HG03378 (cell line): Measurements from ENCODE around the gene ZFAND3.
"Not testable (repeated sequence)": the region's sequence is repeated elsewhere in the genome, so short reads cannot be mapped to it uniquely, and the experiment has no call there.

Source experiments
- ATAC-seq: cut with Tn5 transposase; IDR thresholded peaks from one replicate; pipeline ENCODE4 v1.9.1; 2021; ENCODE audit warnings: mild to moderate bottlenecking, moderate library complexity; ENCODE audit not compliant: unreplicated experiment

The ZFAND3 gene

GRCh38 chr6:38033442-38033982 lies 214.0 kb downstream of the ZFAND3 start:
- ATAC-seq = no peak

DNA sequence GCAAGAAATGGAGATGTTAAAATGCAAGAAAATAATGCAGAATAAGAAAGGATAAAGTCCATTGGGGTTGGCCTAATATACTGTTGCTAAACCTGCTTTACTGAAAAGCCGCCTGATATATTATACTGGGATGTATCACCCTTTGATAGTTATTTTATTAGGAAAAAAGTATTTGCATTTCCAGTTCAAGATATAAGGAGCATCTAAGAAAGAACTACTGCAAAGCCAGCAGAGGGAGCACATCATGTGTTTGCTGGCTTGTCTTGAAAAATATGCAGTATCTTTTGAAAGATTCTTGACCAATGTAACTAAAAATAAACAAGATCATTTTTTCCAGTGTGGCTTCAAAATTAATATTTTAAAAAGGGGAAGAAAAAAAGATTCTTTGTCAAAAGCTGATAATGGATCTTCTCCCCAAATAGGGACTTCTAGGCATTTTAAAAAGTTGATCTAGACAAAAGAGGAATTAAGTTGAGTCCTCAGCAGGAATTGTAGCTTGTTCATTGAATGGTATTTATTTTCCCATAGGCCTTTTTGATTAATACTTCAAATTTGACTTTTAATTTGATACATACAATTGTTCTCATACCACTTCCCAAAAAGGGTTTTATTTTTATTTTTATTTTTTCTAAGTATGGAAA lies 214.9 kb downstream of the ZFAND3 start:
- ATAC-seq = no peak

DNA sequence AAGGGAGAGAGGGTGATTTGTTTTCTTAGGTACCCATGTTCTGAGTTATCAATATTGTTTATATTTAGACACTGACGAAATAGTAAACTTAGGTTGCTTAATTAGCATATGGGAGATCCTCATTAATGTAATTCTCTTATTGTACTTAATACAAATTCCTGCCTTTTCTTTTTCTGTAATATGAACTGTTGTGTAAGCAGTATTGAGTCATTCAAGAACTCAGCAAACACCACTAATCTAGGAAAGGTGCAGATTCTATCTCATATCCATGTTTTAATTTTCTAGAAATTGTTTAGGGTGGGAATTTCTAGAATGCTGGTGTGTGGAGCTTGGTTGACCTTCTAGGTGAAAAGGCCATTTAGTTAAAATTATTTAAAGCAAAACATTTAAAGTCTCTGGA lies 216.0 kb downstream of the ZFAND3 start:
- no peak for ATAC-seq

DNA sequence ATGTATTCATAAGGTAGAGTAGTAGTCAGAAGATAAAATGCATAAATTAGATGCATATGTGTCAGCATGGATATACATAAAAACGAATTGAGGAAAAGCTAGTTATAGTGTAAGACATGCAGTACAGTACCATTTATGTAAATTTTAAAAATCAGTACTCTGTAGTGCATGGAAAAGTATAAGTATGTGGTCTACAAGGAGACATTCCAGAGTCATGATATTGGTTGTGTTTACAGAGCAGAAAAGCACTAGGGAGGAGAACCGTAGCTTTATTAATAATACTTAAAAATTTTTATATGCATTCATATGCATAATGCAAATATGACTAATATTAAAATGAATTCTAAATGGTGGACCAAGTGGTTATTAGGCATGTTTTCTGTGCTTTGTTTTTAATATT lies 220.0 kb downstream of the ZFAND3 start:
- no peak for ATAC-seq

DNA sequence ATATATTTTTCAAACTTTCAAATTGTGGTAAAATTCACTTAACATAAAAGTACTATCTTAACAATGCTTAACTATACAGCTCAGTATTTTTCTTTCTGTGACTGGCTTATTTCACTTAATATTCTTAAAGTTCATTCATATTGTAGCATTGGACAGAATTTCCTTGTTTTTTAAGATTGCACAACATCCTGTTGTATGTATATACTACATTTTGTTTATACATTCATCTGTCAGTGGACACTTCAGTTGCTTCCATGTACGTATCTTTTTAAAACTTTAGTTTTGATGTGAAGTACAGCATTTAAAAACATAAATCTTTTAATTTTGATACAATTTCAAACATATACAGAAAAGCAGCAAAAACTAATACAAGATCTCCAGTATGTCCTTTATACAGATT lies 220.7 kb downstream of the ZFAND3 start:
- ATAC-seq = no peak

DNA sequence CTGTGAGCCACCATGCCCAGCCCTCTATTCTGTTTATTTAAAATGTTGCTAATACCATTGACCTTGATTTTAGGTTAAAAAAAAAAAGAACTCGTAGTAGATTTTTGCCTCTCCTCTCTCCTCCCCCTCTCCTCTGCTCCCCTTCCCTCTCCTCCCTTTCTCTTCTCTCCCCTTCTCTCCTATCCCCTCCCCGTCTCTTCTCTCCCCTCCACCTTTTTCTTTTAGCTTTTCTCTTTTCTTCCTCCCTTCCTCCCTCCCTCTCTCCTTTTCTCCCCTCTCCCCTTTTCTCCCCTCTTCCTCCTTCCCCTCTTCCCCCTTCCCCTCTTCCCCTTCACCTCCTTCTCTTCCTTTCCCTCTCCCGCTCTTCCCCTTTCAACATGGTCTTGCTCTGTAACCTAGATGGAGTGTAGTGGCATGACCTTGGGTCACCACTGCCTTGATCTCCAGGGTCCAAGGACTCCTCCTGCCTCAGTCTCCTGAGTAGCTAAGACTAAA lies 223.8 kb downstream of the ZFAND3 start:
- no peak for ATAC-seq

DNA sequence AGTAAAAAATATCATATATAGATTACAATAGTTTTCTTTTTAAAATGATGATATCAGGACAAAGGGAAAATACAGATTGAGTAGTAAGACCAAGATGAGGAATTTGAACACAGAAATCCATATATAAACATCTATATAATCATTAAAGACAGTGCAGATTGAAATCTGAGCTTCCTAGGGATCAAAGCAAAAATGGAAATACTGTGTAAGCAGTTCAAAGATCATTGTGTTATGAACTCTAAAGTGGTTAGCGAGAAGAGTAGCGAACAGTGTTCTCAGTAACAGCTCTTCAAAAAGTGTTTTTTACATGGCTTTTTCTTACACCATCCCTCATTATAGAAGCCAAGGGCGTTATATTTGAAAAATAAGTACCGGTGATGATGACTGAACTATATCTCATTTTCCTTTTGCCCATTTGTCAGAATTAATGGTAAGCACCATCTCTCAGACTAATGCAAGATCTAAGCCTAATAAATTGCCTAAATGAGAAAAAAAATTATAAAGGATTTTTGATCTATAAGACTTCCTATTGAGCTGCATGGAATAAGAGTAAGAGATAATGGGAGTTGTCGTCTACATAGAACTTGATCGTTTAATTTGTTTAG lies 226.3 kb downstream of the ZFAND3 start:
- no peak for ATAC-seq

DNA sequence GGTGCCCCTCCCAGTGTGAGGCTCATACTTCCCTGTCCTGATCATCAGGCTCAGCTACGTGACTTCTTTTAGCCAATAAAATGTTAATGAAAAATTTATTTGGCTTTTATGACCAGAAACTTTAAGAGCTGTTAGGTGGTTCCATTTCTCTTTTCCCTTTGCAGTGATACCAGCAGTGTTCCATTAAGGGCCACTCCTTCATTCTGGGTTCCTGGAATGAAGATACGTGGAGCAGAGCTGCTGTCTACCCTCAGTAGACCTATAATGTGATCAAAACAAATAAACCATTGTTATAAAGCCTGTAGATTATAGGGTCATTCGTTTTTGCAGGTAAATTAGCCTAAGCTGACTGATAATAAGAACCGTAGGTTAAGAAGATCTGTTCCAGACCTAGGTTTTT lies 228.0 kb downstream of the ZFAND3 start:
- no peak for ATAC-seq

GRCh38 chr6:38049861-38050397 lies 230.4 kb downstream of the ZFAND3 start:
- ATAC-seq = not testable (repeated sequence)

DNA sequence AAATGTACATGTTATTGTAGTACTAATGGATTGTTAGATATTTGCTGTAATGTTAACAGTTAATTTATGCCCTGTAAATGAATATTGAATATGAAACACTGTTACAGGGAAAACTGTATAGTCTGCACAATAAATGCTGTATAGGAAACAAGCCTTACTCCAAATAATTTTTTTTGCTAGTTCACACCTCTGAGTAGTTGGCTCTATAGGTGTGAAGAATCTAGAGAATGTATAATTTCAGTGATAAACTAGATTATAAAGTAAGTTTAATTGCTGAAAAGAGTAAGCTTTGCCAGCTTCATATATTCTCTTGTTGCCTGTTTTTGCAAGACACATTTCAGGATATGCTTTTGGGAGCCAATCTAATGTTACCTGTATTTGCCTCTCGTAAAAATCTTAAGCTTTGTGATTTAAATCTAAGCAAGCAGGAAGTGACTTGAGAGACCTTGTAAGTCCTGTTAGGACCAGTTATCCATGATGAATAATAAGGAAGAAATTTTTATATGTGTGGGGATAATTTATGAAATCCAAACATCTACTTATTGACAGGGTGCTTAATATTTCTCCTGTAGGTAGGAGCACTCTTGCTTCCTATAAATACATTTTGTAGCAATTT lies 232.4 kb downstream of the ZFAND3 start:
- no peak for ATAC-seq

DNA sequence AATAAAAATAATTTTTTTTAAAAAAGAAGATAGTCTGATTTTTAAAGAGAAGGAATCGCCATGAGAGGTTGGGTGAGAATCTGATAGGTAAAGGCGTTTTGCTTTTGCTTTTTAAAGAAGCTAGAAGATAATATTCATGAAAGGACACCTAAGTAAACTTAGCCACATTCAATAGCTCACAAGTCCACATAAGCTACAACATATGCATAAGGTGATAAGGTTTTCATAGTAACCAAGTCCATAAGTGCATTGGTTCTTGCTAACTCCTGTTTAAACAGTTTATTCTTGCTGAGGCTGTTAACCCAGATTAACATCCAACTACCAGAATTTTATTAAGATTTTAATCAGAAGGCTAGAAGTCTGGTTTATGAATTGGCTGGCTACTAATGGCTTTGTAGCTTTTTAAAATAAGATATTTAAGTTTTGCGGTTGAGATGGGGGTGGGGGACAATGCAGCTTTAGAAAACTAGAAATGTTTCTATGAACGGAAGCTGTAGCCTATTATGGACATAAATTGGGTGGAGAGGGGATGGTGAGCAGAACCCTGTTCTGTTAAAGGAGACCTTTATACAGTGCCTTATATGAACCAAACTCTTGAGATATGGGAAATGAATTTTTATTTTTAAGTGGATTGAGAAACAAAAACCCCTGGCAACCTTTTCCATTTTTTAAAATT lies 235.1 kb downstream of the ZFAND3 start:
- no peak for ATAC-seq

DNA sequence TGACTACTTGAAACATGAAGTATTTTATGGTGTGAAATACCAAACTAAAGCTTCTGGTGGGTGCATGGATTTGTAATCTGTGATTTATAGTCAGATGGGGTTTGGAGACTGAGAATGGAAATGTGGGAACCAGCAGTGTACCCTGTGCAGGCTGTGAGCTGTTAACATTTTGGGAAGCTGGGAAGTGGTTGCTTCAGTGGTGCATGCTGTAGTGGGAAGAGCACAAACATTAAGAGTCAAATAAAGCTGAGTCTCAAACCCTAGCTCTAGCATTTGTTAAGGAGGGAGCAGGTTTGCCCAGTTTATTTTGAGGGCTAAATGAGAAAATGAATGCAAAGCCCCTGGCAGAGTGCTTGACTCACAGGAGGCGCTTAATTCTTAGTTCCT lies 235.7 kb downstream of the ZFAND3 start:
- ATAC-seq = no peak

DNA sequence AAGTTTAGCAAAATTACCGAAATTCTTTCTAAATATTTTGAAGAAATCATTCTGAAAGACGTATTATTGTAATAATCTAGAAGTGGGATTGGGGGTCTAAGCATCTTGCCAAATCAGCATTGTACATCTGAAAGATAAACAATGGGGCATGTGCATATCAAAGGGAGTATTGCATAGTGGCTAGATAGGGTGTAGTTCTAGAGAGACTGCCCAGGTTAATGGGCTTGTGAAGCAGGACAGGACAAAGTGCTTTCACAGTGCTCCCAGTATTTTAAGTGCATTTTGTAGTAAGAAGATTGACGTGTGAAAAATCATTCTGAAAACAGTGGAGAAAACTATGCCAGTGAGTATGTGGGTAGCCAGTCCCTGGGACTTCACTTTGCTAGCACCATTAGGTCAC lies 236.8 kb downstream of the ZFAND3 start:
- no peak for ATAC-seq

GRCh38 chr6:38057994-38058393 lies 238.5 kb downstream of the ZFAND3 start:
- ATAC-seq = no peak

- no peak for ATAC-seq
Measured at GRCh38 chr6:38062066-38062465, 242.5 kb downstream of the ZFAND3 start.

GRCh38 chr6:38063973-38064372 lies 244.4 kb downstream of the ZFAND3 start:
- ATAC-seq = no peak

GRCh38 chr6:38064431-38064830 lies 244.9 kb downstream of the ZFAND3 start:
- ATAC-seq = no peak

DNA sequence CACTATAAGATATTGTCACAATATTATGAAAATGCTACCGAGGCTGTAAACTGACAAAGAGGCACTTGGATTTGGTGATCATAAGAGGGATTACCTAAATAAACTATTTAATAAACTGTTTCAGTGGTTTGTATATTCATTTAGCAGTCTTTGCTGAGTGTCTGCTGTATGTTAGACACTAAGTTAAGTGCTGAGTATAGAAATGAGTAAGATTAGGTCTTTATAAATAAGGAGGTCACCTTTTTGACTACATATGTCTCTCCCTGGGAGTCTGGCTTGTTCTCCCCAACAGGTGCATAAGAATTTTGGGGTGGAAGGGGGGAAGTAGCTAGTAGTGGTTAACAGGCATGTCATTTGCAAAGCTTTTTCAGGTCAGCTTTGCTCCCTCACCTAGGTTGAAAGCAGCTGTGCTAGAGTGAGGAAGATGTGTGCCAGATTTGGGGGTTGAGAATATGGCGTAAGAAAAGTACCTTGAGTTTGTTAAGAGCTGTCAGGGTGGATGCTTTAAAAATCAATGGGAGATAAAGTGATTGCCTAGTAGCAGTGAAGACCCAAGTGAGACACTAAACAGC lies 246.3 kb downstream of the ZFAND3 start:
- no peak for ATAC-seq

- ATAC-seq = no peak
Measured at GRCh38 chr6:38067263-38067980, 247.9 kb downstream of the ZFAND3 start.

DNA sequence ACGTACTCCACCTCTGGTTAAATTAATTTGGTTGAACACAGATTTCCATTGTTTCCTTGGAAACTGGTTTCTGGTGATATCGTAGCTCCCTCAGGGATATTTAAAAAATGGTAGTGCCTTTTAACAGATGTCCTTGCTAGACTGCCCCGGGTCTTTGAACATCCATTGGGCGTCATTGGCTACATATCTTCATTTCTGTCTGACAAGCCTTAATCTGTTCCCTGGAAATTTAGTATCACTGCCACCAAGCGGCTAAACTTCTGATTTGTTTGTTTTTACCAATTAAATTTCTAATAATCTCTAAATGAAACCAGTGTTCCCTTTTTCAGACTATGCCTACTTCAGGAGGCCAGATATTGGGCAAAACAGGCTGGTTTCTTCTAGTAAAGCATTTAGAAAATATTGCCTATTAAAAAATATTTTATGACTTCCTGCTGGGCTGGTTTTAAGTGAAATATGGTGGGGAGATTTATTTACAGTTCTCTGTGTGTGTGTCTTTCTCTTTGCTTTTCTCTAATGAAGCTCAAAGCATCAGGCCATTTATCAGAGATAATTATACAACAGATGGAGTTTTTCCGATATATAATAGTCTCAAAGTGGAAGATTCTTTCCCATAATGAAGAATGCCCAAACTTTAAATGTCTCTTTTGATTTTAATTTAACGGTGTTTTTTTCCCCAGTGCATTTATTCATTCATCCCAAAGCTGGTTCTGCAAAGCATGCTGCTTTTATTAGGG lies 249.5 kb downstream of the ZFAND3 start:
- ATAC-seq = no peak
